Activated T-helper 1 cell treated with anti-CD3 and anti-CD28 coated beads, Interleukin-12 subunit alpha, Interleukin-12 subunit beta, Interleukin-2, Interleukin-4 antibody, amounts not matched to agents 30 ng/mL and 10 ng/mL and 1 ng/mL, durations not matched to agents 14 hours and 24 hours and 36 hours (primary cell): ENCODE data around the gene RADIL. TPM values are rescaled to one million over a fixed set of nuclear protein-coding genes. Genes with fewer than 3 reads are reported as not detected.

ENCODE experiments used
- DNase-seq: peaks from one replicate; pipeline ENCODE4 v3.0.0; 2021; ENCODE audit warnings: low spot score
- H3K27ac Mint-ChIP-seq: one replicate; pipeline ENCODE4 v1.8.0; 2021; ENCODE audit warnings: mild to moderate bottlenecking, mixed read lengths
- H3K27me3 Mint-ChIP-seq: one replicate; pipeline ENCODE4 v1.8.0; 2022; ENCODE audit warnings: mild to moderate bottlenecking, moderate library complexity, mixed read lengths; ENCODE audit not compliant: insufficient read depth
- H3K36me3 Mint-ChIP-seq: one replicate; pipeline ENCODE4 v1.8.0; 2021; ENCODE audit warnings: low read depth, mixed read lengths
- H3K4me1 Mint-ChIP-seq: one replicate; pipeline ENCODE4 v1.8.0; 2021; ENCODE audit warnings: low read depth, mixed read lengths
- H3K4me3 Mint-ChIP-seq: one replicate; pipeline ENCODE4 v1.8.0; 2021; ENCODE audit warnings: mild to moderate bottlenecking, moderate library complexity, mixed read lengths
- H3K9me3 Mint-ChIP-seq: one replicate; pipeline ENCODE4 v1.8.0; 2021; ENCODE audit warnings: mixed read lengths
- intact Hi-C: fragments of 100-400 bp; cut with micrococcal nuclease; formaldehyde crosslinking; loops from one replicate; pipeline ENCODE4 v1.15.1; 2024
- total RNA-seq: library from RNA; stranded (reverse); gene quantifications from 2 replicates; pipeline ENCODE4 v1.2.3, GENCODE V29; 2022

RADIL gene
- total RNA-seq, 1 donor from 2014 or later, result 0.26 TPM

DNA sequence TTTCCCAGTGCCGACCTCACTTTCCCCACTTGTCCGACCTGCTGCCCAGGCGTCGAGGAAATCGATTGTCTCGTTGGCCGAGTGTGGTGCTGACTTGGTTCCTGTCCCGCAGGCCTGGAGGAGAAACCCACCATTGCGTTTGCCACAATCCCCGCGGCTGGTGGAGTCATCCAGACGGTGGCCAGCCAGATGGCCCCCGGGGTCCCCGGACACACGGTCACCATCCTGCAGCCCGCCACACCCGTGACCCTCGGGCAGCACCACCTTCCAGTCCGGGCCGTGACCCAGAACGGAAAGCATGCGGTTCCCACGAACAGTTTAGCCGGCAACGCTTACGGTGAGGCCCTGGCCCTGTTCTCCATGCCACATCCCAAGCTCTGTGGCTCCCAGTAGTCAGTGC lies 122.6 kb downstream of the RADIL start:
- intact Hi-C loops, result no loop called here
- Mint-ChIP-seq H3K36me3 (peaks cover 17% of the 10 kb centered on the region), H3K4me3 (no peak overlapping the region), H3K9me3 (no peaks in the 10 kb centered on the region), H3K4me1 (no peaks in the 10 kb centered on the region), H3K27ac (no peak overlapping the region), H3K27me3 (no peaks in the 10 kb centered on the region)
- DNase-seq, result no peak

DNA sequence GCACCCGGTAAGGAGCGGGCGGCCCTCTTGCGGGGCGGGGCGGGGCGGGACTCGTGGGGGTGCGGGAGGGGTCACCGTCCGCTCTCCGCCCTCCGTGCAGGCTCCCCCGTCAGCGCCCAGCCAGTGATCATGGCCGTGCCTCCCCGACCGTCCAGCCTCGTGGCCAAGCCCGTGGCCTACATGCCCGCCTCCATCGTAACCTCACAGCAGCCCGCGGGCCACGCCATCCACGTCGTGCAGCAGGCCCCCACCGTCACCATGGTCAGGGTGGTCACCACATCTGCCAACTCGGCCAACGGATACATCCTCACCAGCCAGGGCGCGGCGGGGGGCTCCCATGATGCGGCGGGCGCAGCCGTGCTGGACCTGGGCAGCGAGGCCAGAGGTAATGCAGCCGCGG lies 124.3 kb downstream of the RADIL start:
- no peaks in the 10 kb centered on the region for H3K27me3 Mint-ChIP-seq
- peaks cover 23% of the 10 kb centered on the region for H3K36me3 Mint-ChIP-seq
- H3K4me1 Mint-ChIP-seq, result no peaks in the 10 kb centered on the region
- intact Hi-C loops, result no loop called here
- H3K9me3 Mint-ChIP-seq, result no peaks in the 10 kb centered on the region
- no peak for DNase-seq
- H3K27ac Mint-ChIP-seq, result no peak overlapping the region
- no peak overlapping the region for H3K4me3 Mint-ChIP-seq

DNA sequence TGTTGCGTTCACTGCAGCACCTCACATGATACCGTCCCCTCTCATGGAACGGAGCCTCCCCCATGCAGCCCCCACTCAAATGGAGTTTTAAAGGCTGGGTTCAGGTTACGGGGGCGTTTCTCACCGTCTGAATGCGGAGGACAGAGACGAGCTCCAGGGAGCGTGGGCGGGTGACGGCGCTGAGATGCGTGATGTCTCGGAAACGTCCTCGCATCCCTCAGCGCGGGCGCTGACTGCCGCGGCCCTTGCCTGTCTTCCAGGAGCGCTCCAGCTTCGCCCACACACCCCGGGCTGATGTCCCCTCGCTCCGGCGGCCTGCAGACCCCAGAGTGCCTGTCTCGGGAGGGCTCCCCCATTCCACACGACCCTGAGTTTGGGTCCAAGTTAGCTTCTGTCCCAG lies 124.7 kb downstream of the RADIL start:
- H3K9me3 Mint-ChIP-seq, result no peaks in the 10 kb centered on the region
- intact Hi-C loops, result no loop called here
- no peaks in the 10 kb centered on the region for H3K27me3 Mint-ChIP-seq
- no peak overlapping the region for H3K4me3 Mint-ChIP-seq
- peaks cover 24% of the 10 kb centered on the region for H3K36me3 Mint-ChIP-seq
- no peaks in the 10 kb centered on the region for H3K4me1 Mint-ChIP-seq
- H3K27ac Mint-ChIP-seq, result no peak overlapping the region
- DNase-seq, result no peak

DNA sequence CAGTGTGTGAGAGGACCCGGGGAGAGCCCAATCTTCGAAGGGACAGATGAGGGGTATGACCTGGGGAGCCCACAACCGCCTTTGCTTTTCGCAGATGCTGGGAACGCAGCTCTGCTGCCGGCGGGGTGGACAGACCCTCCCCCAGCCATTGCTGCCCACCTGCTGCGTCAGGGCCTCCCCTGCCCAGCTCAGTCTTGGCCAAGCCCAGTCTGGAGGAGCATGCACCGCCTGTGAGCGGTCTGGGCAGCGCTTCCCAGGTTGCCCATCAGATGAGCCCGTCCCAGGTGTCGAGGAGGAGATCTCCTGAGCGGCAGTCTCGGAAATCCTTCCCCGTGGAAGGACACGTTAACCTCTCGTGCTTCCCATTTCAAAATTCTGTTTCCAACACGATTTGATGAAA lies 125.4 kb downstream of the RADIL start:
- H3K36me3 Mint-ChIP-seq, result peaks cover 24% of the 10 kb centered on the region
- DNase-seq, result no peak
- no peaks in the 10 kb centered on the region for H3K9me3 Mint-ChIP-seq
- H3K27ac Mint-ChIP-seq, result no peak overlapping the region
- H3K27me3 Mint-ChIP-seq, result no peaks in the 10 kb centered on the region
- no peaks in the 10 kb centered on the region for H3K4me1 Mint-ChIP-seq
- intact Hi-C loops, result no loop called here
- no peak overlapping the region for H3K4me3 Mint-ChIP-seq

DNA sequence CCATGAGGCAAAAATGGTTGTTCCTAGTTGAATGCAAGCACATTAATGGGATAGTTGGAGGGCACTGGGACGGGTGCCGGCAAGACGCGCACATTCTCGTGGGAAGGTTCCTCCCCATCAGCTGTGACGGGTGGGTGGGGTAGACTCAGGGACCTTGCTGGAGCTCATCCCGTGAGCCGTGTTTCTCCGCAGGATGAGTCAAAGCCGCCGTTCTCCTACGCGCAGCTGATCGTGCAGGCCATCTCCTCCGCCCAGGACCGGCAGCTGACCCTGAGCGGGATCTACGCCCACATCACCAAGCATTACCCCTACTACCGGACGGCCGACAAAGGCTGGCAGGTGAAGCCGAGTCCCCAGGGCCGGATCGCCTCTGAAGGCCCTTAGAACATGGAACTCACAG lies 128.5 kb downstream of the RADIL start:
- no peak overlapping the region for H3K27ac Mint-ChIP-seq
- H3K4me3 Mint-ChIP-seq, result no peak overlapping the region
- intact Hi-C loops, result no loop called here
- H3K36me3 Mint-ChIP-seq, result peaks cover 17% of the 10 kb centered on the region
- H3K27me3 Mint-ChIP-seq, result no peaks in the 10 kb centered on the region
- no peaks in the 10 kb centered on the region for H3K9me3 Mint-ChIP-seq
- no peak for DNase-seq
- H3K4me1 Mint-ChIP-seq, result peaks cover 5% of the 10 kb centered on the region

DNA sequence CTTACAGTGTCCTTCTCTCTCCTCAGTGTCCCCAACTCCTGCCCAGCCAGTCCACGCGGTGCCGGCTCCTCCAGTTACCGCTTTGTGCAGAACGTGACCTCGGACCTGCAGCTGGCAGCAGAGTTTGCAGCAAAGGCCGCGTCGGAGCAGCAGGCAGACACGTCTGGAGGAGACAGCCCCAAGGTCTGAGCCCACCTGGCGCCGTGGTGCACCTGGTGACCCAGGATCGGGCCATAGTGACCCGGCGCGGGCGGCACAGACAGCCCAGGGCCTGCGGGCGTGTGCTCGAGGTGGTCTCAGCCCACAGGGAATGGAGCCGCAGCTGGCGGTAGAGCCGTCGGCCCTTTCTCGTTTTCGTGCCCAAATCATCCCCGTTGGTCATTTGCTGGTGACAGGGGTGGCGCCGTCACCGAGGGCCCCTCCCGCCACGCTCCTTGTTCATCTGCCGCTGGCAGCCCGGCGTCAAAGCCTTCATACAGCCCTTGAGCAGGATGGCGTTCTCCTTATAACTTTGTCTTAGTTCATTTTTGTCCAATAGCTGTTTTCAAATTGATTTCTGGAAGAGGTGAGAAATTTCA lies 129.0 kb downstream of the RADIL start:
- Mint-ChIP-seq H3K36me3 (peaks cover 15% of the 10 kb centered on the region), H3K27ac (no peak overlapping the region), H3K4me3 (no peak overlapping the region), H3K9me3 (no peaks in the 10 kb centered on the region), H3K4me1 (peaks cover 5% of the 10 kb centered on the region), H3K27me3 (no peaks in the 10 kb centered on the region)
- intact Hi-C loops, result loop anchor here (1.0 kb wide), 4 partner anchors 8 to 144 kb away; no protein-coding TSS in a partner anchor
- DNase-seq, result no peak

DNA sequence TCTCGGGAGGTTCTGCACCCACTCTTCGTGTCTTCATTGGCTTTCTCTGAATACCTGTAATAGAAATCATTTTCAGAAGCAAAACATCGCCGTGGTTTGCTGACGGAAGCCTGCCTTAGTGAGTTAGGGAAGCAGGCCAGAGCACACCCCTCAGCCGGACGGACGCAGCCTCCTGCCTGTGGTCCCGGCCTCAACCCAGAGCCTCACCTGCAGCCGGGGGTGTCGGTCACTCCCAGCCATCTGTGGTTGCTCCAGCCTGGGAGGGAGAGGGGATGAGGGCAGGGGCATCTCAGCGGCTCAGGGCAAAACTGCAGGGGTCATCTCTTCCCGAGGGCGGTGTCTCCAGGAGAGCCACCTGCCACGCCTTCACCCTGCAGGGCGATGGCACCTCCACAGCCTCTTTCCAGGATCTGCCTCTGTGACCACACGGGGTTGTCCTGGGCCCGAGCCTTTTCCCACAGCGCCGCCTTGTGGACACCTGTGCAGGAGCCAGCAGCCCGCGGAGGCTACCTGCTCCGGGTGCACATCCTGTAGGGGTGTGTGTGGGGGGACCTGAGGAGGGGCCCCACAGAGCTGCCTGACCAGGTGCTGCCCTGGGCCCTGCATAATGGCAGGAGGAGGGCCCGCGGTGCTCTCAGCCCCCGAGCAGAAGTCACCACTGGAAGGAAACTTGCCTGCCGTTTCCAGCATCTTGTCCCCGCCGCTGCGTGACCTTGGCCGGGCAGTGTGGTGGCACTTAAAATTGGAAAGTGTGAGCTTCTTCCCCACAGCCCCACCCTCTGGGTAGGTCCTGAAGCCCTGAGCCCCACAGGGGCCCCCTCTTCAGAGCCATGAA lies 129.7 kb downstream of the RADIL start:
- Mint-ChIP-seq H3K27ac (no peak overlapping the region), H3K27me3 (no peaks in the 10 kb centered on the region), H3K9me3 (no peaks in the 10 kb centered on the region), H3K36me3 (peaks cover 17% of the 10 kb centered on the region), H3K4me1 (peaks cover 9% of the 10 kb centered on the region), H3K4me3 (no peak overlapping the region)
- intact Hi-C loops, result loop anchor here (1.0 kb wide), 4 partner anchors 8 to 144 kb away; no protein-coding TSS in a partner anchor
- DNase-seq, result peak; percentile 73

DNA sequence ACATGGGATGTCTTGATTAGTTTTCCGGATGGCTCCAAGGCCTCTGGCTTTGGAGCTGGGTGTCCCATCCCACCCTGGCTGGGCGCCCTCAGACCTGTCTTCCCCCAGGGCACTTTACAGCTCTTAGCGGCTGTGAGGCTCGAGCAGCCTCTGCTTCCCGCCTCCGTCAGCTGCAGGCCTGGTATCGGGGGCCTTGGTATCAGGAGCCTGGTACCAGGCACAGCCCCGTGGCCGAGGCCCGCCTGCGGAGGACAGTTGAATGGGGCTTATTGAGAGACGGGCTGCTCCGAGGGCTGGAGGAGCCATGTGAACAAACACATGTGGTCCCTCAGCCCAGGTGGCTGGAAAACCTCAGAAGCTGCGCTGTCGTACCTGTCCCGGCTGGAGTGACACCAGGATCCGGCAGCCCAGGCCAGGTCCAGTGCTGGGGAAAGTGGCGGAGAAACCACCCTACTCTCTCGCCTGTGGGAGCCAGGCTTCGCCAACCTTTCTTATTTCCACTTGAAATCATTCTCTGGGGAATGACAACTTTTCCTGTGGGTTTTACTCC lies 132.0 kb downstream of the RADIL start:
- intact Hi-C loops, result no loop called here
- Mint-ChIP-seq H3K27me3 (no peaks in the 10 kb centered on the region), H3K4me1 (peaks cover 22% of the 10 kb centered on the region), H3K4me3 (no peak overlapping the region), H3K27ac (no peak overlapping the region), H3K36me3 (peaks cover 26% of the 10 kb centered on the region), H3K9me3 (no peaks in the 10 kb centered on the region)
- no peak for DNase-seq

DNA sequence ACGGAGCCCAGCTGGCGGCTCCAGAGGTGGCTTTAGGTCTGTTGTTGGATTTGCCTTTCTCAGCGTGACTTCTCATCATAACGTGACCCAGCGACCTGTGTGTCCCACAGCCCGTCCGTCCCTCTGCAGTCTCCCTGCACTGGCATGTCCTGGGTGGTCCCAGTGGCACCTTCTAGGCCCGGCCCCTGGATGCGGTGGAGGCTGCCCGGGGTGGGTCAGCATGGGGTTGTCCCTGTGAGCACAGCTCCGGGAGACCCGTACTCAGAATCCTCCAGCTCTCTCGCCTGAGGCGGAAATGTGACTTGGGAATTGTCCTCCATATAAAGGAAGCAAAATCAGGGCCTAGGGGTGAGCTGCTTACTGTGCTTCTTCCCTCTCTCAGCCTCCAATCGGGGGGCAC lies 133.7 kb downstream of the RADIL start:
- no peak overlapping the region for H3K27ac Mint-ChIP-seq
- H3K9me3 Mint-ChIP-seq, result no peaks in the 10 kb centered on the region
- no peaks in the 10 kb centered on the region for H3K27me3 Mint-ChIP-seq
- DNase-seq, result no peak
- H3K36me3 Mint-ChIP-seq, result peaks cover 26% of the 10 kb centered on the region
- peaks cover 39% of the 10 kb centered on the region for H3K4me1 Mint-ChIP-seq
- intact Hi-C loops, result no loop called here
- H3K4me3 Mint-ChIP-seq, result no peak overlapping the region

DNA sequence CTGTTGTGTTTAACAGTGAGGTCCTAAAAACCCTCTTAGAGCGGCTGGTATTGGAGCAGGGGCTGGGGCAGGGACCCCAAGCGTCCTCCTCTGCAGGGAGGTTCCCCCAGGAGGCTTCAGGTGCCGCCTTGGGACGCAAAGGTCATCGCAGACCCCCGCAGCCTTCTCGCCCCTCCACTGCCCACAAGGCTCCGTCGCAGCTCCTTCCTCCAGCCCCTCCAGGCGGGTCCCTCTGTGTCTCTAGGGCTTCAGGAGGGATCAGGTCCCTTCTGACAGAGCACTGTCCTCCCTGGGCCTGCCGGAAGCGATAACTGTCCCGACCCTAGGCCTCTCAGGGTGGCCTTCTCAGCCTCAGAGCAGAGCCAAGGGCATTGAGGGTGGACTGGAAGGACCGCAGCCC lies 134.2 kb downstream of the RADIL start:
- no peak for DNase-seq
- Mint-ChIP-seq H3K27me3 (no peaks in the 10 kb centered on the region), H3K9me3 (no peaks in the 10 kb centered on the region), H3K36me3 (peaks cover 25% of the 10 kb centered on the region), H3K4me3 (no peak overlapping the region), H3K4me1 (peaks cover 43% of the 10 kb centered on the region), H3K27ac (no peak overlapping the region)
- intact Hi-C loops, result no loop called here

Other genes starting within 250 kb of the RADIL start
- gene FOXK1, start 201.4 kb downstream of the RADIL start, total RNA-seq, result 37.7 and 37.9 TPM in 2 replicates
- gene AP5Z1, start 108.1 kb downstream of the RADIL start, total RNA-seq, result 55.9 and 56.8 TPM in 2 replicates
- gene PAPOLB, start 21.7 kb downstream of the RADIL start, total RNA-seq, result not detected in 2 replicates
- gene MMD2, start 75.5 kb upstream of the RADIL start, total RNA-seq, result not detected in 2 replicates
- 12.5 and 13.0 TPM in 2 replicates for gene RBAK, start 162.1 kb upstream of the RADIL start, total RNA-seq